LNCaP clone FGC (cell line): Measurements from ENCODE around the gene DCUN1D1.
"Not testable (repeated sequence)": the region's sequence is repeated elsewhere in the genome, so short reads cannot be mapped to it uniquely, and the experiment has no call there.

ENCODE experiments used
- DNase-seq: peaks from one replicate; pipeline ENCODE4 v3.0.0-alpha.2; 2011; ENCODE audit warnings: low read depth
- H3K4me3 ChIP-seq: 2 replicates; pipeline ENCODE4 v1.5.1; 2011; ENCODE audit warnings: mild to moderate bottlenecking, low read depth, low read length, control low read depth
- CTCF ChIP-seq: IDR thresholded peaks from 2 replicates; pipeline ENCODE4 v1.5.1; 2012; ENCODE audit warnings: mild to moderate bottlenecking; ENCODE audit not compliant: control insufficient read depth, insufficient read depth; ENCODE audit errors: extremely low read depth

DCUN1D1 gene

GRCh38 chr3:183013856-183014255, 33.5 kb upstream of the DCUN1D1 start:
- DNase-seq, result no peak
- TF ChIP-seq CTCF, result no peak
- H3K4me3 ChIP-seq, result no peak overlapping the region

- DNase-seq, result no peak
- H3K4me3 ChIP-seq, result no peak overlapping the region
- TF ChIP-seq CTCF, result no peak
These were observed 32.7 kb upstream of the DCUN1D1 start for GRCh38 chr3:183013074-183013473.

- TF ChIP-seq CTCF, result no peak
- no peak overlapping the region for H3K4me3 ChIP-seq
- DNase-seq, result no peak
These were observed 28.5 kb upstream of the DCUN1D1 start for GRCh38 chr3:183008800-183009199.

- no peak for TF ChIP-seq CTCF
- H3K4me3 ChIP-seq, result no peak overlapping the region
- DNase-seq, result no peak
These were observed 28.0 kb upstream of the DCUN1D1 start for GRCh38 chr3:183008303-183008702.

- no peak for DNase-seq
- H3K4me3 ChIP-seq, result no peak overlapping the region
- no peak for TF ChIP-seq CTCF
These were observed 26.2 kb upstream of the DCUN1D1 start for GRCh38 chr3:183006396-183007002.

GRCh38 chr3:182999767-183000166, 19.4 kb upstream of the DCUN1D1 start:
- TF ChIP-seq CTCF, result no peak
- no peak overlapping the region for H3K4me3 ChIP-seq
- no peak for DNase-seq

- DNase-seq, result not testable (repeated sequence)
These were observed 13.3 kb upstream of the DCUN1D1 start for GRCh38 chr3:182993486-182994201.

More at GRCh38 chr3:182993486-182994201, 13.3 kb upstream of the DCUN1D1 start:
- H3K4me3 ChIP-seq, result not testable (repeated sequence)
